Kidney (tissue), 14 donors: Measurements from ENCODE around the gene PRR29. TPM values are rescaled to one million over a fixed set of nuclear protein-coding genes. Genes with fewer than 3 reads are reported as not detected.

ENCODE experiments used
- DNase-seq, 5 donors: peaks; one replicate each; pipeline ENCODE4 v3.0.0-alpha.2; 2013 to 2020
- FAIRE-seq: peaks from 2 replicates; lab custom pipeline; 2012; peaks lifted over from hg19 to GRCh38; lab: Jason Lieb, UNC
- H3K27ac ChIP-seq, 2 donors: one replicate each; pipeline ENCODE4 v1.7.0; 2013; ENCODE audit warnings: low read depth in 2 of 2, low read length in 2 of 2, inconsistent platforms in 1 of 2
- H3K27me3 ChIP-seq: one replicate; pipeline ENCODE4 v1.7.1; 2013; ENCODE audit warnings: low read length, inconsistent platforms; ENCODE audit not compliant: control insufficient read depth, insufficient read depth
- H3K36me3 ChIP-seq, 3 donors: one replicate each; pipeline versions ENCODE4 v1.7.0 to v1.7.1; 2013; ENCODE audit warnings: low read length in 3 of 3, control low read depth in 1 of 3, inconsistent platforms in 1 of 3; ENCODE audit not compliant: insufficient read depth in 3 of 3, control insufficient read depth in 2 of 3
- H3K4me1 ChIP-seq, 3 donors: one replicate each; pipeline versions ENCODE4 v1.7.0 to v1.7.1; 2013; ENCODE audit warnings: low read length in 3 of 3, inconsistent platforms in 1 of 3, low read depth in 1 of 3; ENCODE audit not compliant: control insufficient read depth in 2 of 3, insufficient read depth in 2 of 3
- H3K4me3 ChIP-seq, 3 donors: one replicate each; pipeline versions ENCODE4 v1.7.0 to v1.8.1; 2013; ENCODE audit warnings: low read length in 3 of 3, control low read depth in 1 of 3, inconsistent platforms in 1 of 3
- H3K9ac ChIP-seq, 3 donors: one replicate each; pipeline versions ENCODE4 v1.7.0 to v1.7.1; 2013; ENCODE audit warnings: low read length in 3 of 3, control low read depth in 1 of 3, inconsistent platforms in 1 of 3
- H3K9me3 ChIP-seq, 3 donors: one replicate each; pipeline versions ENCODE4 v1.7.0 to v1.7.1; 2013; ENCODE audit warnings: low read length in 3 of 3, control low read depth in 1 of 3, inconsistent platforms in 1 of 3; ENCODE audit not compliant: control insufficient read depth in 2 of 3, insufficient read depth in 1 of 3
- intact Hi-C: fragments of 100-400 bp; cut with DNase I; formaldehyde crosslinking; loops from one replicate; pipeline ENCODE4 v1.11.1; 2022
- polyA plus RNA-seq: library from polyadenylated mRNA; stranded (reverse); fragments of 350-450 nt; fragmentation: Illumina TruSeq; extraction: RNeasy Lipid Tissue Mini Kit (QIAGEN cat#74804); gene quantifications from one replicate; pipeline ENCODE4 v1.2.3, GENCODE V29; 2014; ENCODE audit warnings: low read depth, low replicate concordance; ENCODE audit not compliant: insufficient read depth
- total RNA-seq: library from RNA; stranded (reverse); fragmentation: NEBNext Ultra II Directional; extraction: Animal tissue kit (Norgen Biotek cat#: 25700); gene quantifications from one replicate; pipeline ENCODE4 v1.2.1, GENCODE V29; 2021
- TF ChIP-seq, protein P1 (sequence below): IDR thresholded peaks from 3 replicates; pipeline ENCODE4 v1.5.1; 2012; ENCODE audit warnings: mild to moderate bottlenecking, moderate library complexity, borderline replicate concordance; ENCODE audit not compliant: insufficient read depth; ENCODE audit errors: extremely low read depth
- donor health status: control.
- donor health status: control.
- donor health status: control.
- donor health status: control.
- donor health status: control.
- donor health status: DM: yes; HTN: yes; CAD: no.
- donor health status: Normal renal cell carcinoma (clear cell type).

The PRR29 gene
- total and polyA plus RNA-seq, 2 donors from 2014 or later, result 1.2 to 4.4 TPM

DNA sequence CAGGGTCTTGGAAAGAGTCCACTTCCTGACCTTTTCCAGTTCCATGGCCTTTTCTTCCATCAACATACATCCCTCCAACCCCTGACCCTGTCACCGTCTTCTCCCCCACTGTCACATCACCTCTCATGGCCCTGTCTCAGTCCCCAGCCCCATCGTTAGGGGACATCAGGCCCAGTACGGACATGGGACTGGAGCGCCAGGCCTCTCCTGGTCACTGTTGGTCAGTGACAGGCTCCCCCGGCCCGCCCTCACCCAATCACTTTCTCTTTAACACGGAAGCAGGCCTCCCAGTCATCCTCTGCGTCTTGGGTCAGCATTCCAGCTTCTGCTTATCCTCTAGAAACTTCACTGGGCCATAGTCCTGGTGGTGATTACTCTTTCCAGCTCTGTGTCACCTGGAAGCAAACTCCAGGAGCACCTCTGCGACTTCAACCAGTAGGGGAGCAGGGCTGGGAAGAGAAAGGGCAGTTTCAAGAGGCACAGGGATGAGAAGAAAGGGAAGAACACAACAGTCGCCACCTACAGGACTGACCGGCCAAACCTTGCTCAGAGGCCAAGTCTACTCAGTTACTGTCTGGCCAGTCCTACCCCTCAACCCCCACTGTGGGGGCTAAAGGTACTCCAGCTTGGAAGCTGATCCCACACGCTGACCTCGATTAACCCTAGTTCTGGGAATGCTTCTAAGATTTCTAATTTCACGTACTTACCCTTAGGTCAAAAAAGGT, 38.2 kb downstream of the PRR29 start:
- no peak overlapping the region for H3K9ac ChIP-seq
- no peak for DNase-seq
- no peak overlapping the region for H3K4me3 ChIP-seq
- no peaks in the 10 kb centered on the region for H3K4me1 ChIP-seq
- H3K9me3 ChIP-seq, result no peaks in the 10 kb centered on the region
- H3K27me3 ChIP-seq, result no peaks in the 10 kb centered on the region
- no peaks in the 10 kb centered on the region for H3K36me3 ChIP-seq
- no peak overlapping the region for H3K27ac ChIP-seq
- no peak for FAIRE-seq
- intact Hi-C loops, result no loop called here
- TF ChIP-seq, protein P1, sequence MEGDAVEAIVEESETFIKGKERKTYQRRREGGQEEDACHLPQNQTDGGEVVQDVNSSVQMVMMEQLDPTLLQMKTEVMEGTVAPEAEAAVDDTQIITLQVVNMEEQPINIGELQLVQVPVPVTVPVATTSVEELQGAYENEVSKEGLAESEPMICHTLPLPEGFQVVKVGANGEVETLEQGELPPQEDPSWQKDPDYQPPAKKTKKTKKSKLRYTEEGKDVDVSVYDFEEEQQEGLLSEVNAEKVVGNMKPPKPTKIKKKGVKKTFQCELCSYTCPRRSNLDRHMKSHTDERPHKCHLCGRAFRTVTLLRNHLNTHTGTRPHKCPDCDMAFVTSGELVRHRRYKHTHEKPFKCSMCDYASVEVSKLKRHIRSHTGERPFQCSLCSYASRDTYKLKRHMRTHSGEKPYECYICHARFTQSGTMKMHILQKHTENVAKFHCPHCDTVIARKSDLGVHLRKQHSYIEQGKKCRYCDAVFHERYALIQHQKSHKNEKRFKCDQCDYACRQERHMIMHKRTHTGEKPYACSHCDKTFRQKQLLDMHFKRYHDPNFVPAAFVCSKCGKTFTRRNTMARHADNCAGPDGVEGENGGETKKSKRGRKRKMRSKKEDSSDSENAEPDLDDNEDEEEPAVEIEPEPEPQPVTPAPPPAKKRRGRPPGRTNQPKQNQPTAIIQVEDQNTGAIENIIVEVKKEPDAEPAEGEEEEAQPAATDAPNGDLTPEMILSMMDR, result no peak

DNA sequence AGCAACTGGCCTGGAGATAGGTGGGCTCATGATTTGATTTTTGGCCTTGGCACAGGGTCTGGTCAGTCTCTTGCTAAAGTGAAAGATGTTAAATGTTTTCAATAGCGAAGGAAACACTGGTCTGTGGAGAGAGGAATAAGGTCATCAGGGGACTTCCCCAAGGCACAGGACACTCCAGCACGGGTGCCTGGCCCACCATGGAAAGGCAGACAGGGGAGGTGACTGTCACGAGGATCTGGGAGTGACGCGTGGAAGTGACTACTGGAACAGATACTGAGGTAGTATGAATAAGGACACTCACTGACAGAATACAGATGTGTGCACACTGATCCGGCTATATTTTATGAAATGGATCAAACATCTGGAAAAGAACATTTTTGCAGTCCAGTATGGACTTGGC, 39.0 kb downstream of the PRR29 start:
- FAIRE-seq (no peak), DNase-seq (no peak)
- H3K36me3 ChIP-seq, result no peaks in the 10 kb centered on the region
- no peak overlapping the region for H3K9ac ChIP-seq
- H3K4me1 ChIP-seq, result no peaks in the 10 kb centered on the region
- H3K27ac ChIP-seq, result no peak overlapping the region
- H3K9me3 ChIP-seq, result no peaks in the 10 kb centered on the region
- H3K4me3 ChIP-seq, result no peak overlapping the region
- no peaks in the 10 kb centered on the region for H3K27me3 ChIP-seq
- intact Hi-C loops, result no loop called here
- TF ChIP-seq, protein P1, result no peak

DNA sequence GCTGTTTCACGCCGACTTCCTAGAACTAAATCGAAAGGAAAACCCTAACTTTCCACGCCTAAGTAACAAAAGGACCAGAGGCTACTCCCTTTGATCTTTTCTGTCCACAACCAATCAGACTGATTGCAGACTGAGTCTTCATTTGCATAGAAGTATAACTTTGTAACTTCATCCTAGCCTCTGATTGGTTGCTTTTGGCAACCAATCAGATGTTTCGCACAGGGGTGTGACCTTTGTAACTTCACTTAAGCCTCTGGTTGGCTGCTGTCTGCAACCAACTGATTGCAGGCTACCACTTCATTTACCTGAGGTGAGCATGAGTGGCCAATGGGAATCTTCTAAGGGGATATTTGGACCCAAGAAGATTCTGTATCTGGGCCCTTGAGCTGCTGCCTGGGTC, 39.7 kb downstream of the PRR29 start:
- Histone ChIP-seq H3K27me3 (no peaks in the 10 kb centered on the region), H3K27ac (no peak overlapping the region), H3K36me3 (no peaks in the 10 kb centered on the region), H3K9ac (no peak overlapping the region), H3K9me3 (no peaks in the 10 kb centered on the region), H3K4me3 (no peak overlapping the region), H3K4me1 (no peaks in the 10 kb centered on the region)
- intact Hi-C loops, result no loop called here
- FAIRE-seq (no peak), DNase-seq (no peak)
- TF ChIP-seq, protein P1, result no peak
